HCT116 (cell line): Measurements from ENCODE around the gene PKHD1.

Experiments used
- CTCF ChIP-seq, 3 experiments: fragments of 200-600 bp in 1 of 3; sonication (generic) in 1 of 3; IDR thresholded peaks in 2 of 3; conservative IDR thresholded peaks in 1 of 3; 2 replicates each; pipeline ENCODE4 v1.5.1; 2012 to 2017; ENCODE audit warnings: low read depth in 2 of 3, low read length in 2 of 3, antibody characterized with exemption in 1 of 3, borderline replicate concordance in 1 of 3, control low read depth in 1 of 3, mild to moderate bottlenecking in 1 of 3, mixed read lengths in 1 of 3, mixed run types in 1 of 3, moderate library complexity in 1 of 3; ENCODE audit not compliant: insufficient read depth in 1 of 3
- TF ChIP-seq, protein P1 (sequence below): IDR thresholded peaks from 2 replicates; pipeline ENCODE4 v1.6.1; 2012; ENCODE audit warnings: low read depth

DNA sequence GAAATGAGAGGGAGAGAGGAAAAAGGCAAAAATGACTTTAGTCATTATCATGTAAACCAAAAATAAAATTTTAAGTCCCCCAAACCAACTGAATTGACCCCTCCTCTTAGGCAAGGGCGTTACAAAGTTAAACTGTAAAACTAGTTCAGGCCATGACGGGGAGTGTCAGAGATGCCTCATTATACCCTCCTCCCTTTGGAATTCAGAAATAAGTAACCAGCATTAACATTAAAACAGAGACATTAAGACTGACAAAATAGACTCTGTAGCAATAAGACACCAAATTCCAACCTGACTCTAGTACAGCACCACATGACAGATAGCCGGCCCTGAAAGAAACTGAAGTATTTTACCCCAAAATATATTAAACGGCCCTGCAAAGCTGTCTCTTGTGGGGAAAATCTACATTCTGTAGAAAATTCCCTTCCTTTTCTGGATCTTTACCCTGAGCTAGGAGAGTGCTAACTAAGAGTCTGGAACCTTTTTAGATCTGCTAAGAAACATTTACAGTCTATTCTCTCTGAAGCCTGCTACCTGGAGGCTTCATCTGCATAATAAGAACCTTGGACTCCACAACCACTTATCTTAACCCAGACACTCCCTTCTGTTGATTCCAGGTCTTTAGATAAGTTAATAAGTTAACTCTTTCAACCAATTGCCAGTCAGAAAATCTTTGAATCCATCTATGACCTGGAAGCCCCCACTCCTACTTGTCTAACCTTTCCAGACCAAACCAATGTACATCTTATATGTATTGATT is 150.7 kb downstream of the PKHD1 start:
- TF ChIP-seq, protein P1, sequence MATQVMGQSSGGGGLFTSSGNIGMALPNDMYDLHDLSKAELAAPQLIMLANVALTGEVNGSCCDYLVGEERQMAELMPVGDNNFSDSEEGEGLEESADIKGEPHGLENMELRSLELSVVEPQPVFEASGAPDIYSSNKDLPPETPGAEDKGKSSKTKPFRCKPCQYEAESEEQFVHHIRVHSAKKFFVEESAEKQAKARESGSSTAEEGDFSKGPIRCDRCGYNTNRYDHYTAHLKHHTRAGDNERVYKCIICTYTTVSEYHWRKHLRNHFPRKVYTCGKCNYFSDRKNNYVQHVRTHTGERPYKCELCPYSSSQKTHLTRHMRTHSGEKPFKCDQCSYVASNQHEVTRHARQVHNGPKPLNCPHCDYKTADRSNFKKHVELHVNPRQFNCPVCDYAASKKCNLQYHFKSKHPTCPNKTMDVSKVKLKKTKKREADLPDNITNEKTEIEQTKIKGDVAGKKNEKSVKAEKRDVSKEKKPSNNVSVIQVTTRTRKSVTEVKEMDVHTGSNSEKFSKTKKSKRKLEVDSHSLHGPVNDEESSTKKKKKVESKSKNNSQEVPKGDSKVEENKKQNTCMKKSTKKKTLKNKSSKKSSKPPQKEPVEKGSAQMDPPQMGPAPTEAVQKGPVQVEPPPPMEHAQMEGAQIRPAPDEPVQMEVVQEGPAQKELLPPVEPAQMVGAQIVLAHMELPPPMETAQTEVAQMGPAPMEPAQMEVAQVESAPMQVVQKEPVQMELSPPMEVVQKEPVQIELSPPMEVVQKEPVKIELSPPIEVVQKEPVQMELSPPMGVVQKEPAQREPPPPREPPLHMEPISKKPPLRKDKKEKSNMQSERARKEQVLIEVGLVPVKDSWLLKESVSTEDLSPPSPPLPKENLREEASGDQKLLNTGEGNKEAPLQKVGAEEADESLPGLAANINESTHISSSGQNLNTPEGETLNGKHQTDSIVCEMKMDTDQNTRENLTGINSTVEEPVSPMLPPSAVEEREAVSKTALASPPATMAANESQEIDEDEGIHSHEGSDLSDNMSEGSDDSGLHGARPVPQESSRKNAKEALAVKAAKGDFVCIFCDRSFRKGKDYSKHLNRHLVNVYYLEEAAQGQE = no peak
- TF ChIP-seq CTCF (IDR thresholded peaks at IDR 0.05 in 2 of 3, conservative IDR thresholded peaks at IDR 0.05 in 1 of 3; ENCODE audit: borderline replicate concordance in 1 of 3, insufficient read depth in 1 of 3, low read depth in 2 of 3, low read length in 2 of 3) = no peak
